GM19397 (cell line): Measurements from ENCODE around the gene WFDC10B.
"Not testable (repeated sequence)": the region's sequence is repeated elsewhere in the genome, so short reads cannot be mapped to it uniquely, and the experiment has no call there.

Experiments
- ATAC-seq: cut with Tn5 transposase; IDR thresholded peaks from one replicate; pipeline ENCODE4 v1.9.1; 2021; ENCODE audit warnings: mild to moderate bottlenecking, moderate library complexity; ENCODE audit not compliant: unreplicated experiment

Gene WFDC10B

DNA sequence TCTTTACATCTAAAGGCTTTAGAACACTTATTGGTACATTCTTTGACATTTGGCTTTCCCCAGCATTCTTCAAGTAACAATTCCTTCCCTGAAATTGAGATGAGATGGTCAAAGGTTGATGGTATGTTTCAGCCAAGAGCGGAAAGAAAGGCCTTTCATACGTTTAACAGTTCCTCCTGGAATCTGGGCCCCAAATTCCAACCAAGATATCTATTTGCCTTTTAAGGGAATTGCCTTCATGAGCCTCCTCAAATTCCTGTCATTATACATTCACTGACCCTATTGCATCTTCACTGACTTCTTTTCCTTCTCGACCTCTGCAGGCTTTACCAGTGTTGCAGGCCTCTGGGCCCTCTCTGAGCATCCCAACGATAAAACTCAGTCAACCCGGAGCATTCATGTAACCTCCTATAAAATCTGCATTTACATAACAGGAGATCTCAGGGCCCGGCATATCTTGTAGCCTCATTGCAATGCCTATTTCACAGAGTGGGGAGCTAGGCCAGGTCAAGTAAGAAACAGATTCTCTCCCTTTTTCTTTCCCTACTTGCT lies 55.4 kb downstream of the WFDC10B start:
- ATAC-seq = no peak

DNA sequence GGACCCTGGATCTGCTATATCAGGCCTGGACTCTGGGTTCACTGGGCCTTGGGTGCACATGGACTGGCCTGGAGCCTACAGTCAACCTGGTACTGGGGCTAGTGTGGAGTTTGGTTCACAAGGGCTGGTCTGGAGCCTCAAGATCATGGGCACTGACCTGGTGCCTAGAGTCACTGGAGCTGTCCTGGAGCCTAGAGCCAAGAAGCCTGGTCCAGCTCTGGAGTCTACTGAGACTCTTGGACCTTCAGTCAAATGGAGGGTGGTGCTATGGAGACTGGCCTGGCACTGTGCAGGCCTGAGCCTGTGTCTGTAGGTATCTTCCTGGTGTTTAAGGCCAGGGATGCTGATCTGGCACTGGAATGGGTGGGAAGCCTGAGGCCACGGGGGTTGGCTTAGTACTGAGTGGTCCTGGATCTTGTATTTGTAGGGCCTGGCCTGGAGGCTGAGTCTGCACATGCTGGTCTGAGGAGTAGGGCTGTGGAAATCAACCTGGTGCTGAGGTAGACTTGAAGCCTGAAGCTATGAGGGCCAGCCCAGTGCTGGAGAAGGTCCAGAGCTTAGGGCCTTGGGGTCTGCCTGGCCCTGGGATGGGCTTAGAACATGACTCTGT lies 57.3 kb downstream of the WFDC10B start:
- no peak for ATAC-seq

DNA sequence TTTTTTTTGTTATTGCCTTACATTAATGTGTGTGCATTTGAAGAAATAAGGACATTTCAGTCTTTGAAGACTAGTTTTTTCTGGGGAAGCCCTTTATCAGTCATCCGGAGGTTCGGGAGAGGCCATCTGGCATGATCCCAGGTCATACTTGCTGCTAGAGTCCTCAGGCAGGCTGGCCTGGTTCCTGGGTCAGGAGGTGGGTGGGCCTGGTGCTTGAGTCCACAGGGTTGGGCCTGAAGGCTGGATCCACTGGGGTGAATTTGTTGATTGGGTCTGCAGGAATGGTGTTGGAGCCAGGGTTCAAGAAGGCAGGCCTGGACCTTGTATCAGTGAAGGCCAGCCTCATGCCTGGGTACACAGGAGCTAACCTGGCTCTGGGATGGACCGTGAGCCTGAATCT lies 57.9 kb downstream of the WFDC10B start:
- no peak for ATAC-seq

DNA sequence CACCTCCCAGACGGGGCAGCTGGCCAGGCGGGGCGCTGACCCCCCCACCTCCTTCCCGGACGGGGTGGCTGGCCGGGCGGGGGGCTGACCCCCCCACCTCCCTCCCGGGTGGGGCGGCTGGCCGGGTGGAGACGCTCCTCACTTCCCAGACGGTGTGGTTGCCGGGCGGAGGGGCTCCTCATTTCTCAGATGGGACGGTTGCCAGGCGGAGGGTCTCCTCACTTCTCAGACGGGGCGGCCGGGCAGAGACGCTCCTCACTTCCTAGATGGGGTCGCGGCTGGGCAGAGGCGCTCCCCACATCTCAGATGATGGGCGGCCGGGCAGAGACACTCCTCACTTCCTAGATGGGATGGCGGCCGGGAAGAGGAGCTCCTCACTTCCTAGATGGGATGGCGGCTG lies 59.0 kb downstream of the WFDC10B start:
- ATAC-seq = not testable (repeated sequence)

DNA sequence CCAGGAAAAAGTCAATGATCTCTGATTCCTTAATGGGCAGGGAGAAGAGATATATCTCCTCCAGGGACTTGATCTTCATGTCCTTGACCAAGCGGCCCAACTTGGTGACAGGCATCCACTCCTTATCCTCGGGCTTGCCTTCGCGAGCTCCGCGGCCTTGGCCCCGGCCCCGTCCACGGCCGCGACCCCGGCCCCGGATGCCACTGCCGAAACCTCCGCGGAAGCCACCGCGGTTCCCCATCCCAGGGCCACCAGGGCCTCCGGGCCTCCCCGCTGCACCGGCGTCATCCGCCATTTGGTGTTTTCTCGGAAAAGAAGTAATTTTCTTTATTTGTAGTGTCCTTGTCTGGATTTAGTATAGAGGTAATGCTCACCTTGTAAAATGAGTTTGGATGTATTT lies 63.7 kb downstream of the WFDC10B start:
- ATAC-seq = not testable (repeated sequence)

- ATAC-seq = no peak
These were observed 65.1 kb downstream of the WFDC10B start for GRCh38 chr20:45639687-45640086.

DNA sequence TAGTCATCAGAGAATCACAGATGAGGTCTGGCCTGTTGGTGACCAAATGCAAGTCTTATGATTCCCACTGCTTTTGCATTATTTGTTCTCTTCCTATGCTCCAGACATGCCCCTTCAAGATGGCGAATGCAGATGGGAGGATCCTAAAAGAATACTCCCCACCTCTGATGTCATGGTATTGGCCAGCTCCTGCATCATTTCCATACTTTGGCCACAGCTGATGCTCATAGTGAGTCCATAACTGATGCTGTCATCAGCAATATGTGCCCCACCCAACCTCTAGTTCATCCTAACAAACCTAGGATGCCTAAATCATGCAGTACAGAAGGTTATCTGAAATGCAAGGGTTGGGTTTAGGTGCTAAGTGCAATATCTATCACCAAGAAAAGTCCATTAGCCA lies 68.3 kb downstream of the WFDC10B start:
- no peak for ATAC-seq
